OCI-LY3 (cell line): Measurements from ENCODE around the gene SLC22A3.

Experiments used
- CTCF ChIP-seq: fragments of 200-600, 300-600 bp; sonication (generic); IDR thresholded peaks from 2 replicates; pipeline ENCODE4 v1.5.1; 2014; ENCODE audit warnings: antibody characterized with exemption, low read length, low read depth
- EZH2phosphoT487 ChIP-seq: fragments of 200-600 bp; shearing (Covaris generic); IDR thresholded peaks from 2 replicates; pipeline ENCODE4 v1.6.1; 2018; ENCODE audit warnings: antibody characterized with exemption, mixed run types, low read depth

- TF ChIP-seq CTCF = no peak
- no peak for TF ChIP-seq EZH2phosphoT487
Observed at GRCh38 chr6:160500639-160501038, 152.5 kb downstream of the SLC22A3 start.
